HG03060 (cell line): ENCODE measurements around the gene DSCAML1.

Experiments
- ATAC-seq: cut with Tn5 transposase; IDR thresholded peaks from one replicate; pipeline ENCODE4 v1.9.1; 2021; ENCODE audit warnings: low read depth, moderate number of reproducible peaks; ENCODE audit not compliant: unreplicated experiment

Gene DSCAML1

DNA sequence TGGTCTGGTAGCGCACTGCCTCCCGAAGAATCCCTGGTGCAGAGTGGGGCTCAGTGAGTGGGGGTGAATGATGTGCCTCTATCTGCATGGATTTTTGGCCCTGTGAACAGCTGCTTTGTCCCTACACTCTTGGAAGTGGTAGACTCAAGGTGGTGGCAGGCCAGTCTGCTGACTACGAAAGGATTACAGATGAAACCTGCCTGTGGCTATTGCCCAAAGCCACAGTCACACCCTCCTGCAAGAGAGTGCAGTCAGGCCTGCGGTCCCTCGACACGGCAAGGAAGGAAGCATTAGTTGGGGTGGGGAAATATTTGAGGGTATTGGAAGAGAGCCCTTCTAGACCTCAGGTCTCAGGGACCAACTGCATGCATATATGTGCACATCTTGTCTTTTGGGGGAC lies 63.7 kb downstream of the DSCAML1 start:
- no peak for ATAC-seq

DNA sequence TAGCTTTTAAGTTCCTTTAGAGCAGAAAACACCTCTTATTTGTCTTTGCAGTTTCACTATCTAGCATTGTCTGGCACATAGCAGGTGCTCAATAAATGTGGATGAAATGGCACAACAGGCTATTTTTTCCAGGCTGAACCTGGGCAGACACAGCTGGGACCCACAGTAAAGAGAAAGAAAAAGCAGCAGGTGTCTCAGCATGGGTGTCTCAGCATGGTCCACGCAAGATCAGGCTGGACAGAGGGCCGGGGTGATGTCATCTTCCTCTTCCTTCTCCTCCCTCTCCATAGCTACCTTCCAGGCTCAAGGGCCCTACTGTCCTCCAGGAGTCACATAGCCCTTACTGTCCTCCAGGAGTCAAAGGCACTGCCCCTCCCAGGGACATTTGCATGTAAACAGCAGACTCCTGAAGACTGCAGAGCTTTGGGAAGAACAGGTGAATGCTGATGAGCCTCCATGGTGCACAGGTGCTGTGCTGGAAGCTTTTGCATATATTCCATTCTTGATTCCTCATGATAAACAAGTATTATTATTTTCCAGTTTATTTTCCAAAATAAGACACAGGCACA lies 65.2 kb downstream of the DSCAML1 start:
- ATAC-seq: no peak

DNA sequence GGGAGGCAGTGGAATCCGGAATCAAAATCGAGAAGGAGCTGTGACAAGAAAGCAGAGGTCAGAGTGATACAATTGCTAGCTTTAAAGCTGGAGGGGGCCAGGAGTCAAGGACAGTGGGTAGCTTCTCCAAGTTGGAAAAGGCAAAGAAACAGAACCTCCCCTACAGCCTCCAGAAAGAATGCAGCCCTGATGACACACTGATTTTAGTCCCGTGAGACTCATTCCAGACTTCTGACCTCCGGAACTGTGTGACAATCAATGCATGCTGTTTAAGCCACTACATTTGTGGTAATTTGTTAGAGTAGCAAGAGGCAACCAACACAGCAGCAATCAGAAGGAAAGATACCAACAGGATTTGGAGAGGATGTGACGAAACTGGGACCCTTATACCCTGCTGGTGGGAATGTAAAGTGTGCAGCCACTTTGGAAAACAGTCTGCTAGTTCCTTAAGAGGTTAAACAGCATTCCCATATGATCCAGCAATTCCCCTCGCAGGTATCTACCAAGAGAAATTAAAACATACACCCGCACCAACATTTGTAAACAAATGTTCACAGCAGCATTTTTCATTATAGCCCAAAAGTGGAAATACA lies 66.7 kb downstream of the DSCAML1 start:
- no peak for ATAC-seq

DNA sequence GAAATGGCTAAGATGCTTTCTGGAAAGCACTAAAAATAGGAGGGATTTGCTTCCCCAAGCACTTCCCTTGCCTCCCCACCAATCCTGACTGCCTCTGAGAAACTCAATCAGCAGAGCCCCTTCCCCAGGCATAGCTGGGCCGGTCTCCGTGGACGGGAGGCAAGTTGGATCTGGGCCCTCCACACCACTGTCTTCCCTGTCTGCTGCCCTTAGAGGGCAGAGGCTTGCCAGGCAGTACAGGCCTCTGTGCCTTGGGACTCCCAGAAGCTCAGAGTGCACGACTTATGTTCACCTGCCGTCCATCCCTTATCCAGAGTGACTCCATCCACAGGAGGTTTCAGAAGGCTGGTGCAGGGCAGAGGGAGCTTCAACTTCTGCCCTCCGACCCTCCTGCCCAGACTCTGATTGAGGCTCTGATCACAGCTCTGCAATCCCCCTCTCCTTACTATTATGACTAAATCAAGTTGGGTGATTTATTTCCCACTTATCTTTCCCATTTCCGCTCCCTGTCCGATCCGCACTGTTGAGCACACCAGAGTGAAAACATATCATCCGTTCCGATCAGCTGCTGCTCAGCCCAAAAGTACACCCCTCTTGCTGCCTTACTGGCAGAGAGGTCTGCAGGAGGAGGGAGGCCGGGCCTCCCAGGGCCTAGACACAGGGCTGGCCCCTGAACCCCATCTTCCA lies 71.8 kb downstream of the DSCAML1 start:
- no peak for ATAC-seq

DNA sequence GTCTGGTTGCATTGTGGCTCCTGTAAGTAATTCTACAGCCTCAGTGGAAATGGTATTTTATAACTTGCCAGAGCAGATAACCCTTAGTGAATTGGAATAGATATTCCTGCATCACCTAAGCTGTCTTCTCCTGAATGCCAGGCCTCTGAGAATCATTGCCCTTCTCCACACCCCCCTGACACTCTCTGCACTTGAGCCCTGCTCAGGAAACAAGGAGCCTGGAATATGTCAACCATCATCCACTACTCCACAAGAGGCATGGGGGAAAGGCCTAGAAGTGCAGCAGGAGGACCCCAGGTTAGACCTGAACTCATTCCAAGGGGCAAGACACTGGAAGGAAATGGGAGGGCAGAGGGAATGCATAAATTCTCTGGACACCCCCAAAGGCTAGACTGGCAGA lies 72.4 kb downstream of the DSCAML1 start:
- no peak for ATAC-seq

DNA sequence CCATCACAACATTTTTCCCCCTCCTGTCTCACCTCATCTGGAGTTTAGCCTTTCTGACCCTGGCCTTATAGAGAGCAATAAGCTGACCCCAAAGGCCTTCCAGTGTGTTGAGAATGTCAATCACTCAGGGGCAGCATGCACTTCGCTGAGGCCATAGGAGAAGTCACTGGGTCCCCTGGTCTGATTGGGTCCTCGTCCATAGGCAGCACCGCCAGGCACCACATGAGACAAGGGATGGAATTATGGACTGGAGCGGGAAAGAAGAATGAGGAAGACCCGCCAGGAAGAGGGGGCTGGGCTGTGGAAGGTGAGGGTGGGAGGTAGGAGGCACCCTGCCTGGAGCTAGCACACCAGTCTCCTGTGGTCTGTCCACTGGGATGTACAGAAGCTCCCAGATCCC lies 72.9 kb downstream of the DSCAML1 start:
- ATAC-seq: no peak

DNA sequence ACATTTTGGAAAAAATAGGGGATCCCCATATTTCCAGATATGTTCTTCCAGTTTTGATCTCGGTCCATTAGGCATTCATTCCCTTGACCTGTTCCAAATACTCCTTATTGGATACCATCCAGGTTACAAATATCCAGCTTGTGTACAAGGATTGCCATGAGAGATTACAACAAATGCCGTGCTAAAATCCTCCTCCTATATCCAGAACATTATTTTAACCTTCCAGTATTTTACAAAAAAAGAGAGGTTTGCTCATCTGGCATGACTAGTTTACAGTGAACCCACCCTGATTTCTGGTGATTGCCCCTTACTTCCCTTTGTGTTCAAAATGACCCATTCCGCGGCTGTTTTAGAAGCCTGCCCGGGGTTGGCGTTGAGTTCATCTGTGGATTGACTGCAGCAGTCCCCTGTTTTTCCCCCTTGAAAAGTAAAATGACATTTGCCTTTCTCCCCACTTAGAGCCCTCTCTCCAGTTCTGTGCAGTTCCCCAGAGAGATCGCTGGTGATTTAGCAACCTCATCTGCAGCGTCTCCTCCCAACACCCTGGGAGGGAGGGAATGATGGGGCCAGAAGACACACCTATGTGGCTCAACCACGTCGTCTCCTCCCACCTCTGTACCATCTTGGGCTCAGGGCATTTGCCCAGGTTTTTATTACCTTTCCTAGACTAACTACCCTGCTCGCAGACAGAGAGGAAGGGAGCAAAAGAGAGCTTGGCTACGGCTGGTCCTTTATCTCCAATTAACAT lies 73.6 kb downstream of the DSCAML1 start:
- ATAC-seq: no peak

DNA sequence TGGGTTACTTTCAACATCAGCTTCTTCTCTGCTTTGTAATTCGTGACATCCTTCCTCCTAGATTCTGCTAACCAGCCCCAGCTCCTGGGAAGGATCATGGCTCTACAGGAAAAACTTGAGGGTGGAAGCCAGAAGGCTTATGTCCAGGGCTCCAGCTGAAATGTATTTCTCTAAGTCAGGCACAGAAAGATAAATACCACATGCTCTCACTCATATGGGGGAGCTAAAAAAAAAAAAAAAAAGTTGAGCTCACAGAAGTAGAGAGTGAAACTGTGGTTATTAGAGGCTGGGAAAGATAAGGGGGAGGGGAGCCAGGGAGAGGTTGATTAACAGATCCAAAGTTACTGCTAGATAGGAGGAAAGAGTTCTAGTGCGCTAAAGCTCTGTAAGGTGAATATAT lies 74.9 kb downstream of the DSCAML1 start:
- ATAC-seq: no peak

DNA sequence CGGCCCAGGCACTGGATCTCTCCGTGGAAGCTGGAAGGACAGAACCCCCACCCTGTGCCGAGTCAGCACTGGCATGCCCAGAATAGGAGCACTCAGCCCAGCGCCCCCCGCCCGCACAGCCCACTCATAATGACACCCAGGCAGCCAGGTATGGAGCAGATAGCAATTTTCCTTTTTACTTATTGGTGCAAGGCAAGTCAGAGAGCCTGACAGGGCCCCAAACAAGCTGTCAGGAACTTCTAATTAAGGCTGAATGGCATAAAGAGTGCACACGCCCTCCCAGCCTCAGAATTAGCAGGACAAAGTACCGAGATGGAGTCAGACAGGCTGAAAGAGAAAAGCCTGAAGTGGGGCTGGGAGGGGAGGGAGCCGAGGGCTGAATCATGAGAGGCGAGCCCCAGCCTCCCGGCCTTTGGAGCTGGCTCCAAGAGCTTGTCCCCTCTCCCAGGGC lies 76.9 kb downstream of the DSCAML1 start:
- no peak for ATAC-seq

DNA sequence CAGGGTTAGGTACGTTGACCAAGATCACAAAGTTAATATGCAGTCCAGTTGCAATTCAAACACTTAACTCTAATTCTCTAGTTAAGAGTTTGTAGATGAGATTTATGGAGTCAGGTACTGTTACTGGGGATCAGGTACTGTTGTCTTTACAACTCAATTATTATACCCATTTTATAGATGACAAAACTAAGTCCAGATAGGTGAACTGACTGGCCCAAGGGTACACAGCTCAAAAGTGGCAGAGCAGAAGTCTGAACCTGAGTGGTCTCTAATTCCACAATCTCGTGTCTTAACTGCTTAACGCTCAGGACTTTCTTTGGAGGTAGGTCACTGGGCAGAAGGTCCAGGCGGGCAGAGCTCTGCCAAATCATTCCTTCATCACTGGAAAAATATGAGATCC lies 77.5 kb downstream of the DSCAML1 start:
- ATAC-seq: no peak

DNA sequence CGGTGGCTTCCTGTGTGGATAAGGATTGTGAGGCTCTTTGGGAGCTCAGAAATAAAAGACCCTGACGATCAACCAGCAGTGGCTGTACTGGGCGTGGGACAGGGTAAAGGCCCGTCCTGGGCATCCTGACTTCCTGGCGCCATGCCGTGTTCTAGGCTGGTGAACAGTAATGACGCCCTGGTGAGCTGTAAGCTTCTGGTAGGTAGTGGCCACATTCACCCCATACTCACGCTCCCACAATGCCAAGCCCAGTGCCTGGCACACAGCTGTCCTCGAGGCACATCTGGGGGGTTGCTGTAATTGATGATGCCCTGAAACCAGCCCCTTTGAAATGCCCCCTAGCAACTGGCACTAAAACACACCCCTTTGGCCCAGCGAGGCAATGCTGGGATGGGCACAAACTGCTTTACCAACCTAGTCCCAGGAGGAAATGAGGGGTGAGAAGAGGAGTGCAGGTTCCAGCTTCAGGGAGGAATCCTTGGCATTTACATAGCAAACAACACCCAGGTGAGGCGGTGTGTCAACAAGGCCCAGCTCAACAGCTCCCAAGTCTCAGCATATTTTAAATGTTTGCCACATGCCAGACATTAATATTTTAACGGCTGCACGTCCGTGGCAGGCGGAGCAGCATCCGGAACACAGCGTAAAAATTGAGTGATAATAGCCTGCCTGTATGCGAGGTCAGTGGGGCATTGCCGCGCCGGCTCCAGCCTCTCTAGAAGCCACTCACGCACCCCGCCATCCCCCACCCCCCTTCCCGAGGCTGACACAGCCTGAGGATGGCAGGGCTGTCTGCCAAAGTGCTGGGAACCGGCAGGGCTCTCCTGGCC lies 79.3 kb downstream of the DSCAML1 start:
- ATAC-seq: no peak

DNA sequence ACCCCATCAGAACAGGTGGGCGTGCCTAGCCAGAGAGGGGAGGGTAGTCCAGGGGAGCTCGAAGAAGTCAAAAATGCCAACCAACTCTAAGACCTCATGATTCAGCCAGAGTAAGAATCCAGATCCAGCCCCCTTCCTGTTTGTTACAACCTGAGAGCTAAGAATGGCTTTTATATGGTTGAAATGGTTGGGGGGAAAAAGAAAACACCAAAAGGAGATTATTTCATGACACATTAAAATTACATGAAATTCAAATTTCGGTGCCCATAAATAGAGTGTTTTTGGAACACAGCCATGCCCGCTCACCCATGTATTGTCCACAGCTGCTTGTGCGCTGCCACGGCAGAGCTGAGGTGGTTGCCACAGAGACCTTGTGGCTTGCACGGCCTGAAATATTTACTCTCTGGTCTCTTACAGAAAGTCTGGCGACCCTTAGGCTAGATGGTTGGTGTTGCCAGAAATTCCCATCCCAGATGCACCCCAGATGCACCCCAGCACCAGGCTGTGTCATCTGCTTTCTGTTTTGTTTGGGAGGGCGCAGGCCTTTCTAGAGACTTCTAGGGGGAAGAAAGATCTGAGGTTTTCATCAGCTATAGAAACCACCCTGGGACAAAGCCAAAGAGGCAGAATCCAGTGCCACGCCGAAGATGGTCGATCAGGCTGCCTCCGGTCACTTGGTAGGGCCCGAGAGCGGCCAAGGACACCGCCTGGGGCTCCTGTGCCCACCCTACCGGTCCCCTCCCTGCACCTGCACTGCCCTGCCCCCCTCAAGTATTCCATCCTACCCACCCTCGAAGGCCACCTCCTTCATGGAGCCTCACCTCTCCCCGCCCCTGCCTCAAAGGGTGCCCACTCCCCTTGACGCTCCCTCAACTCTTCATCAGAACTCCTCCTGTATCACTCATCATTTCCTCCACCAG lies 80.2 kb downstream of the DSCAML1 start:
- ATAC-seq: no peak

DNA sequence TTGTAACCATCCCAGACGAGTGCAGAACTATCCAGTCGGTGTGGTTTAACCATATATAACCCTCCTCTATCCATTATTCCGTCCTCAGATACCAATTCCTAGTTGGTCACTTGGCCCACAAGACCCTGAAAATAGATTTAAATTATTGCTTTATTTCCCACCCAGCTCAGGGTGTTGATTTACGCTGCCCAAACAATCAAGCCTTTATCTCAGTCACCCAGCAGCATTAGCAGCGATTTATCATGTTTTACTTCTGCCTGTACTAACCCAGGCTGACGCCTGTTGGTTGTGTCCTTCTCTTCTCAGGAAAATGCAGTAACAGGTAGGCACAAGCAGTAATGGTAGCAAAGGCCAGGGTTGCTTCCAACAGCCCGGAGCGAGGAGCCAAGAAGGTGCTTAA lies 81.2 kb downstream of the DSCAML1 start:
- no peak for ATAC-seq

DNA sequence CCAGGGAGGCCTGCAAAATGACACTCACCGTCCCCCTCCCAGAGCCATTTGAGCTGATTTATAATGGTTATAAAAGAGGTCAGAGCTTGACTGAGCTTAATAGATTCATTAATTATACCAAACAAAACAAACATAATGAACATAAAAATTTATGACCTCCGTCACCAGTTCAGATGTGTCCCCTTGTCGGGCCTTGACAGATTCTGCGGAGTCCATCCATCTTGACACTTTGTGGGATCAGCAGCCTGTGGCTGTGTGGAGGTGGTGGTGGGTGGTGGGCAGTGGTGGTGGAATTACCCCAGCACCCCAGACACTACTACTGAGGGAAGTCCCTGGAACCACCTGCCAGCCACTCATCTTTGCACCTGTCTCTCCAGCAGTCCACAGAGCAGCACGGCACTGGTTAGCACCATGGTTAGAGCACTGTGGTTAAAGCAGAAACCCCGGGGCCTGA lies 83.5 kb downstream of the DSCAML1 start:
- ATAC-seq: no peak

DNA sequence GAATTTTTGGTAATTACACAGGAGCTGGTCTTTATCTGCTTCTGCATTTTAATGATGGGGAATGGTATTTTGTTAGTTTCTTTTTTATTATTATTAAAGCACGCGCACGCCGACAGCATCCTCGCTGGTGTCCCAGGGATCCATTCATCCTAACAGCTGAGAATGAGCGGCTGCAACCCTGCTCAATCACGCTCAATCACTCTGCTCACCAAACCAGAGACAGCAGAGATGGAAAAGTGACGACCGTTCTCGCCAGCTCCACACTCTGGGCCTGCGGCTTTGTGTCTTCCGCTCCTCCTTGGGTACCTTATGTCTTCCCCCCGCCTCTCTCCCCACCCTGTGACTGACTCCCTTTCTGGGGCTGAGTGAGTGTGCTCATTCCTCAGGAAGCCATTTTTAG lies 84.5 kb downstream of the DSCAML1 start:
- no peak for ATAC-seq

DNA sequence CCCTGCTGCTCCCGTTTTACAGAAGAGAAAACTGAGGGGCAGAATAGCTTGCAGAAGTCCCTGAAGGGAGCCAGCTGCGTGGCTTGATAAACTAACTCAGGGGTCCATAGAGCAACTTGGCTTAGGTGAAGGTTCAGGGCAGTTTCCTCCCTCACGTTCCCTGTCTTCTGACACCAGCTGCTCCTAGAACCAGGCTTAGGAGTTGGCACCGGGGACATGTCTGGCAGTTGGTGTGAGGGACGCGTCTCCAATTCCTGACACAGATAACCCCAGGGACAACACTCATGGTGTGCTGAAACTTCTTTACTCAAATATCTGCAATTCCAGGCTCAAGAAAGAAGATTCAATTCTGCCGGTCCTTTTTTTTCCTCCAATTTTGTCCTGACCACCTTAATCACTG lies 85.7 kb downstream of the DSCAML1 start:
- no peak for ATAC-seq

DNA sequence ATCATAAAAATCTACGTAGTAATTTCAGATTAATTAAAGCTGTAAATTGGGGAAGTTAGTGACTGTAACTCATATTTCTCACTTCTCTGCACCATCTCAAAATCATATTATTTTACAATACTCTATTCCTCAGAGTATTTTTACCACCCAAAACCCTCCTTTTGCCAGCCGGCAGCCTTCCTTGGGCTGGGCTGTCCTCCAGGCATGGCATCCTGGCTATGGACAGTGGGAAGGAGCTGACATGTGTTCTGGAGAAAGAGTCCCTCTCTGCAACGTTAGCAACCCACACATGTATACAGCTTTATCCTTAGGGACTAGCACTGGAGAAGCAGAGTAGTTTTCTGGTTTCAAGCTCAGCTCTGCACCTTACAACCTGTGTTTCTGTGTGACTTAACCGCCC lies 86.8 kb downstream of the DSCAML1 start:
- ATAC-seq: no peak

DNA sequence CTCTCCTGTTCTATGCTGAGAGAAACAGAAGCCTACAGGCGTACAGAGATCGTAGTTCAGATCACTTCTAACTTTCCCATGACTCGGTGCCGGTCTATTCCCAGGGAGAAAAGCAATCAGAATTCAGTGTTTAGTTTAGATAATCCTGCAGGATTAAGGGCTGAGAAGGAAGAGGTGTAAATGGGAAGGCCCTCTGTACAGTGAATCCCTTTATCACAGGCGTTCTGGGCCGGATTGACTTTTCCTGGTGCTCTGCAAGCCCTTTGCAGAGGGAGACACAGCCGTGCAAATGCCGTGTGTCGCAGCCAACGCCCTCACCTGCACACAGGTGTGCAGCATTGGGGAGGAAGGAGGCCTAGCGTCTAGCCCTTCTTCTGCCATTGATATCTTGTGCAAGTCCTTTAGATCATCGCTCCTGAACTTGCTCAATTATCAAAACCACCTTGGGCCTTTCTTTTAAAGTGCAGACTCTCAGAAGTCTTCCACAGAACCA lies 90.6 kb downstream of the DSCAML1 start:
- ATAC-seq: no peak

DNA sequence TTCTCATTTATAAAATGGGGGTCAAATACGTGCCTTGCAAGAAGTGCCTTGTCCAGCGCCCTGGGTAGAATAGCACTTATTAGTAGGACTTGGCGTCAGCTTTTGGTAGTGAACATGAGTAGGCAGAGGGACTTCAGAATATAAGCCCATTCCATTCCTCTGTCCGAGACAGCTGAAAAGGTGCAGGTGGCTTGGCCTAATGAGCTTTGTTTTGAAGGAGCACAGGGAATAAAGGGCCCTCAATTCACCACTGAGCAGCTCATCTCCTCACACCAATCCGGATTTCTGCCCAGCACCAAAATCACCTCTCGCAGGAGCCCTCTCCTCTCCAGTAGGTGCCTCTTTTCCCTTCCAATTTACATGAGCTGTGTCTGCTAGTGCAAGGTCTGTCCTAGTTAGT lies 91.2 kb downstream of the DSCAML1 start:
- ATAC-seq: no peak
